Measurements from ENCODE around the gene UBE4A.

DNA sequence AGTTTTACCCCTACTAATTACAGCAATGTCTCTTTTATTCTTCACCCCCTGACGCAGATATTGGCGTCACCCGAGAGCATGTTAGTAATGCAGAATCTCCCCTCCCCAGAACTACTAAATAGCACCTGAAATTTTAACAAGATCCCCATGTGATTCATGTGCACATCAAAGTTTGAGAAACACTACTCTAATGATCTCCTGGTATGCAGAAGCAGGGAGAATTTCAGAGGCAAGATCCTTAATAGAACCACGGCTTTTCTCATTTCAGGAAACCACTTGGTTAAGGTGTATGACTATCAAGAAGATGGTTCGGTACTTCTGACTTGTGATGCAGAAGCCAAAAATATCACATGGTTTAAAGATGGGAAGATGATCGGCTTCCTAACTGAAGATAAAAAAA is 9.9 kb upstream of the UBE4A start:
- TF ChIP-seq POLR2A (IDR thresholded peaks at IDR 0.05; ENCODE audit: extremely low read depth, insufficient read length) (no peak), MYC (IDR thresholded peaks at IDR 0.05; ENCODE audit: low read depth, low read length) (no peak)
- TF ChIP-seq, protein P1, sequence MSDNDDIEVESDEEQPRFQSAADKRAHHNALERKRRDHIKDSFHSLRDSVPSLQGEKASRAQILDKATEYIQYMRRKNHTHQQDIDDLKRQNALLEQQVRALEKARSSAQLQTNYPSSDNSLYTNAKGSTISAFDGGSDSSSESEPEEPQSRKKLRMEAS (IDR thresholded peaks at IDR 0.05; ENCODE audit: low read depth, low read length), result no peak
- TF ChIP-seq, protein P2, sequence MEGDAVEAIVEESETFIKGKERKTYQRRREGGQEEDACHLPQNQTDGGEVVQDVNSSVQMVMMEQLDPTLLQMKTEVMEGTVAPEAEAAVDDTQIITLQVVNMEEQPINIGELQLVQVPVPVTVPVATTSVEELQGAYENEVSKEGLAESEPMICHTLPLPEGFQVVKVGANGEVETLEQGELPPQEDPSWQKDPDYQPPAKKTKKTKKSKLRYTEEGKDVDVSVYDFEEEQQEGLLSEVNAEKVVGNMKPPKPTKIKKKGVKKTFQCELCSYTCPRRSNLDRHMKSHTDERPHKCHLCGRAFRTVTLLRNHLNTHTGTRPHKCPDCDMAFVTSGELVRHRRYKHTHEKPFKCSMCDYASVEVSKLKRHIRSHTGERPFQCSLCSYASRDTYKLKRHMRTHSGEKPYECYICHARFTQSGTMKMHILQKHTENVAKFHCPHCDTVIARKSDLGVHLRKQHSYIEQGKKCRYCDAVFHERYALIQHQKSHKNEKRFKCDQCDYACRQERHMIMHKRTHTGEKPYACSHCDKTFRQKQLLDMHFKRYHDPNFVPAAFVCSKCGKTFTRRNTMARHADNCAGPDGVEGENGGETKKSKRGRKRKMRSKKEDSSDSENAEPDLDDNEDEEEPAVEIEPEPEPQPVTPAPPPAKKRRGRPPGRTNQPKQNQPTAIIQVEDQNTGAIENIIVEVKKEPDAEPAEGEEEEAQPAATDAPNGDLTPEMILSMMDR (IDR thresholded peaks at IDR 0.05; ENCODE audit: low read depth, low read length), result no peak

Data from NB4 (cell line).